ENCODE measurements around the gene GYPC. TPM values are rescaled to one million over a fixed set of nuclear protein-coding genes. Genes with fewer than 3 reads are reported as not detected.

Gene GYPC
- total RNA-seq, 2 donors from 2014 or later, result 17.3 to 32.9 TPM

DNA sequence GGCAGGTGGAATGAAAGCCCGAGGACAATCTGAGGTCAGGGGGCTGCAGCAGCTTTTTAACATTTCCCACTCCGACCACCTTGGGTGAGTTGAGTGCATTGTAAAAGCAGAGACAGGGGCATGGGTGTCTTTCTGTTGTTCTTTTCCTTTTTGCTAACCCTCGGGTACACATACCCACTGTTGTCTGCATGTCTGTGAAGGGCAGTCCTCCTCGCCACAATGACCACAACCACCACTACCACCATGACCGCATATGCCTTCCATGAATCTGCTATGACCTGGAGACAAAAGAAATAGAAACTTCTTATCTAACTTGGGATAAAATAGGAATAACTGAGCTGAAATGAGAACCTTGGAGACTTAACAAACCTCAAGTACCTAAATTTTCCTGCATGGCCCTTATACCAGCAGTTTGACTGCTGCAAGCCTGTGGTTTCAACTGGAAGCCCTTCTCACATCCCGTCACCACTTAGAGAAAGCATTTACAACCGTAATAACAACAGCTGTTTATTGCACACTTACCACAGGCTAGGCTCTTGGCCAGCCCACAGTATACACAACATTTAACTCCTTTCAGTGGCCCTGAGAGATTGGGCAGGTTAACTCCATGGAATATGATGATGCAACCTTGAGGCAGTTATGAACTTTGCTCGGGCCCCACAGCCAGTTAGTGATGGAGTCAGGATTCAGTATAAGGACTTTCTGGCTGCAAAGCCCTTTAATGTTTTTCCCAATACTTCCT lies 80.3 kb downstream of the GYPC start:
- Histone ChIP-seq H3K4me1 (replicated peaks) (no peaks in the 10 kb centered on the region), H3K9me3 (no peaks in the 10 kb centered on the region), H3K4me3 (no peak overlapping the region), H3K36me3 (no peaks in the 10 kb centered on the region), H3K27me3 (replicated peaks; ENCODE audit: insufficient read depth) (no peaks in the 10 kb centered on the region), H3K27ac (no peak overlapping the region)
- WGBS, result 67% methylated on average over 8 of the region's 8 CpGs
- no peak for DNase-seq (ENCODE audit: low spot score)
- TF ChIP-seq, protein P1, sequence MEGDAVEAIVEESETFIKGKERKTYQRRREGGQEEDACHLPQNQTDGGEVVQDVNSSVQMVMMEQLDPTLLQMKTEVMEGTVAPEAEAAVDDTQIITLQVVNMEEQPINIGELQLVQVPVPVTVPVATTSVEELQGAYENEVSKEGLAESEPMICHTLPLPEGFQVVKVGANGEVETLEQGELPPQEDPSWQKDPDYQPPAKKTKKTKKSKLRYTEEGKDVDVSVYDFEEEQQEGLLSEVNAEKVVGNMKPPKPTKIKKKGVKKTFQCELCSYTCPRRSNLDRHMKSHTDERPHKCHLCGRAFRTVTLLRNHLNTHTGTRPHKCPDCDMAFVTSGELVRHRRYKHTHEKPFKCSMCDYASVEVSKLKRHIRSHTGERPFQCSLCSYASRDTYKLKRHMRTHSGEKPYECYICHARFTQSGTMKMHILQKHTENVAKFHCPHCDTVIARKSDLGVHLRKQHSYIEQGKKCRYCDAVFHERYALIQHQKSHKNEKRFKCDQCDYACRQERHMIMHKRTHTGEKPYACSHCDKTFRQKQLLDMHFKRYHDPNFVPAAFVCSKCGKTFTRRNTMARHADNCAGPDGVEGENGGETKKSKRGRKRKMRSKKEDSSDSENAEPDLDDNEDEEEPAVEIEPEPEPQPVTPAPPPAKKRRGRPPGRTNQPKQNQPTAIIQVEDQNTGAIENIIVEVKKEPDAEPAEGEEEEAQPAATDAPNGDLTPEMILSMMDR (IDR thresholded peaks at IDR 0.05), result no peak
- TF ChIP-seq POLR2AphosphoS5 (IDR thresholded peaks at IDR 0.05), result no peak
- no peak for TF ChIP-seq POLR2A (IDR thresholded peaks at IDR 0.05)
- intact Hi-C loops (cut with DNase I), result no loop called here

DNA sequence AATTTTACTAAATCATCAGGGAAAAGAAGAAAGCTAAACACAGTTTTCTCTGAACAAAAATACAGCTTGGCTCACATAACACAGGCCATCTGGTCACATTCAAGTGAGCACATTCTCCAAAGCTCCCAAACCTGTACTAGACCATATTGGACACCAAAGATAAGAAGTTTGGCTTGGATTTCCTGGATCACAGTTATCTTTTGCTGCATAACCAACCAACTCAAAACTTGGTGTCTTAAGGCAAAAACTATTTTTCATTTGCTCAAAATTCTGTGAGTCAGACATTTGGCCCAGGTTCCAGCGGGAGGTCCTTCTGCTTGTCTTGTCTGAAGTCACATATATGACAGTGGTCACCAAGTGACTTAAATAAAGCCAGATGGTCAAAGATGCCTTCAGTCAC lies 83.2 kb downstream of the GYPC start:
- WGBS, result 100% methylated on average over 1 of the region's 1 CpG
- DNase-seq (ENCODE audit: low spot score), result no peak
- Histone ChIP-seq H3K4me3 (no peak overlapping the region), H3K36me3 (no peaks in the 10 kb centered on the region), H3K27ac (no peak overlapping the region), H3K27me3 (replicated peaks; ENCODE audit: insufficient read depth) (no peaks in the 10 kb centered on the region), H3K9me3 (no peaks in the 10 kb centered on the region), H3K4me1 (replicated peaks) (no peaks in the 10 kb centered on the region)
- TF ChIP-seq, protein P1 (IDR thresholded peaks at IDR 0.05), result no peak
- no peak for TF ChIP-seq POLR2A (IDR thresholded peaks at IDR 0.05)
- no peak for TF ChIP-seq POLR2AphosphoS5 (IDR thresholded peaks at IDR 0.05)
- intact Hi-C loops (cut with DNase I), result no loop called here

DNA sequence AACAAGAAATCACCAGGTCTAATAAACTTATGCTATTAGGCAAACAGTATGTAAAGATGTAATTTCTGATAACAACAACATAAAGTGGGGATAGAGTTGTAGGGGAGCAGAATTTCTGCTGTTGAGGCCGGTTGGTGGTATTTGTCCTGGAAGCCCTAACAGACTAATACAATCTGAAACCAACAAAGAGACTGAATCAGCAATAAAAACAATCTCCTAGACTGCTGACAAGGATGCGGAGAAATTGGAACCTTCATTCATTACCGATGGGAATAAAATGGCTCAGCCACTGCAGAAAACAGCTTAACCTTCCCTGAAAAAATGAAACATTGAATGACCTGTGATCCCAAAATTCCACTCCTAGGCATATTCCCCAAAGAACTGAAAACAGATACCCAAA lies 88.7 kb downstream of the GYPC start:
- H3K36me3 ChIP-seq, result no peaks in the 10 kb centered on the region
- intact Hi-C loops (cut with DNase I), result no loop called here
- H3K27ac ChIP-seq, result no peak overlapping the region
- DNase-seq (ENCODE audit: low spot score), result no peak
- WGBS, result 81% methylated on average over 3 of the region's 3 CpGs
- H3K4me3 ChIP-seq, result no peak overlapping the region
- no peaks in the 10 kb centered on the region for H3K27me3 ChIP-seq (replicated peaks; ENCODE audit: insufficient read depth)
- TF ChIP-seq, protein P1 (IDR thresholded peaks at IDR 0.05), result no peak
- no peak for TF ChIP-seq POLR2A (IDR thresholded peaks at IDR 0.05)
- no peak for TF ChIP-seq POLR2AphosphoS5 (IDR thresholded peaks at IDR 0.05)
- no peaks in the 10 kb centered on the region for H3K4me1 ChIP-seq (replicated peaks)
- H3K9me3 ChIP-seq, result no peaks in the 10 kb centered on the region

Small RNA genes within 50 kb of the gene (small RNA-seq; reads per million reads assigned to genes)
- 0 reads per million in 2 donors for gene RNU6-675P

Other genes with a start within 250 kb of the GYPC start
- gene TEX51, start 242.7 kb downstream of the GYPC start, total RNA-seq, result 1 to 10 TPM in 1 of 2 donors, not detected in 1; 1.3 TPM

Measured in prostate gland (tissue), 2 donors.